GM21360 (cell line): Measurements from ENCODE around the gene EPS8L2.

ENCODE experiments used
- ATAC-seq: cut with Tn5 transposase; IDR thresholded peaks from one replicate; pipeline ENCODE4 v1.9.1; 2021; ENCODE audit warnings: mild to moderate bottlenecking, moderate library complexity; ENCODE audit not compliant: unreplicated experiment

Gene EPS8L2

GRCh38 chr11:705646-706438 is at the start of gene EPS8L2:
EPS8L2 (plus strand) TSS chr11:706231; CDS start chr11:709408, 3,177 bp downstream.
- no peak for ATAC-seq

- no peak for ATAC-seq
Measured at GRCh38 chr11:656426-656825, 49.6 kb upstream of the EPS8L2 start.

DNA sequence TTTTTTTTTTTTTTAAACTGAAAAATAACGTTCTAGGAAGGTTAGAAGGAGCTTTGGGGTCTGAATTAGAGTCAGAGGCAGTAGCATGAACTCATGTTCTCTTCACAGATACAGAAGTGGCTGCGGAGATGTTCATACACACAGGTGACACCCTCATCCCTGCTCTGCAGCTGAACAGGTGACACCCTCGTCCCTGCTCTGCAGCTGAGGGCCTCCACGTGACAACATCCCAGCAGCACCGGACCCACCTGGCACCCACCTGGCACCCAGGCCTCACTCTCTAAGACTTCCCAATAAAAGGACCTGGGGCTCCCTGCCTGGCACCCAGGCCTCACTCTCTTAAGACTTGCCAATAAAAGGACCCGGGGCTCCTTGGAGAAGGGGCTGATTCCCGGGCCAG is 49.2 kb upstream of the EPS8L2 start:
- ATAC-seq = no peak

DNA sequence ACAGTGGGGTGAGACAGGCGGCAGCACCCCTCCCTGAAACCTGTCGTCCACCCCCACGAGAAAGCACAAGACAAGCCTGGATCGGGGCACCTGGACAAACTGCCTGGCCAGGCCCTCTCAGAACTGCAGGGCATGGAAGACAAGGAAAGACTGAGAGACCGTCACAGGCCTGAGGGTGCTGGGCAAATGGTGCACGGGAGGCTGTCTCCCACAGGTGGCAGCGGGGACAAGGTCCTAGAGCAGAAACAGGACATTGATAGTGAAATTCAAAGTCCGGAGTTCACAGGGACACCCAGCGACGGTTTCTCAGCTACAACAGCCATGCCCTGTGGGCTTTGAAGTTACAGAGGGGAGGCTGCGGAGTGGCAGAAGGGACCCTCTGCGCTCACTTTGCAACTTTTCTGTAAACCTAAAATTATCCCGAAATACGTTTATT is 48.3 kb upstream of the EPS8L2 start:
- no peak for ATAC-seq

GRCh38 chr11:659532-660085 is 46.4 kb upstream of the EPS8L2 start:
- ATAC-seq = no peak

- ATAC-seq = no peak
Measured at GRCh38 chr11:660281-660680, 45.8 kb upstream of the EPS8L2 start.

GRCh38 chr11:660681-661444 is 45.2 kb upstream of the EPS8L2 start:
- no peak for ATAC-seq

DNA sequence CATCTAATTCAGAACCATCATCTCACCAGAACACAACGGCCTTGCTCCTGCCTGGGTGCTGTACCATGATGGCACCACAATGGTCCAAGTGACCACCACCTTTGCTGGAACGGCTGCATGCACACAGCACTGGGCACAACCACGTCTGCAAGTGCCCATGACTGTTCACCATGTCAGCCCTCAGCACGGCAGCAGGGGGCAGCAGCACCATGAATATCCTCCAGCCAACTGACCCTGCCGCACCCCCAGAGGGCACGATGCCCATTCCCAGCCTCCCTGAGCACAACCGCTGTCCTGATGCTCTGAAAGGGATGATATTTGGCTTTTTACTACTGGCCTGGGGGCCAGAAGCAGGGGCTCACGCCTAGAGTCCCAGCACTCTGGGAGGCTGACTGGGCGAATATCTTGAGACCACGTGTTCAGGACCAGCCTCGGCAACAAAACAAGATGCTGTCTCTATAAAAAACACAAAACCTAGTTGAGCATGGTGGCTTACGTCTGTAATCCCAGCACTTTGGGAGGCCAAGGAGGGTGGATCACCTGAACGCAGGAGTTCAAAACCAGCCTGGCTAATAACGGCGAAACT is 43.2 kb upstream of the EPS8L2 start:
- ATAC-seq = no peak

DNA sequence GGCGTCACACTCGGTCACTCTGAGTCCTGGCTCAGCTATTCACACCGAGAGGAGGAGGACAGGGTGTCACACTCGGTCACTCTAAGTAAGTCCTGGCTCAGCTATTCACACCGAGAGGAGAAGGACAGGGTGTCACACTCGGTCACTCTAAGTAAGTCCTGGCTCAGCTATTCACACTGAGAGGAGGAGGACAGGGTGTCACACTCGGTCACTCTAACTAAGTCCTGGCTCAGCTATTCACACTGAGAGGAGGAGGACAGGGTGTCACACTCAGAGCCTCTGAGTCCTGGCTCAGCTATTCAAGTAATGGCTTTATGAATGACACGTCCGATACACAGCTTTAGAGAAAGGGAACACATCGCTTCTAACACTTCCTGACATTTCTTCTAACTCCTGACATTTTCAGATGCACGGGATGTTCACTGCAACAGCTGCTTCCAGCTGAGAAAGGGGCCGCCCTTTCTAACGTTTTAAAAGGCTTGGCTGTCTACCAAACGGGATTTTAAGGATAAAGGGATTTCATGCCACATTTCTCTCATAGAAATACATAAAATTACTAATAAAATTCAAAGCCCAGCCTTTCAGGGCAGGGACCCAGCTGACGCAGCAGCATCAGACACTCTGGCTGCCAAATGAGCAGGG is 40.8 kb upstream of the EPS8L2 start:
- no peak for ATAC-seq

GRCh38 chr11:665704-666281 is 40.2 kb upstream of the EPS8L2 start:
- no peak for ATAC-seq

GRCh38 chr11:673866-674265 is 32.2 kb upstream of the EPS8L2 start:
- no peak for ATAC-seq

- ATAC-seq = no peak
Measured at GRCh38 chr11:674406-674805, 31.6 kb upstream of the EPS8L2 start.

DNA sequence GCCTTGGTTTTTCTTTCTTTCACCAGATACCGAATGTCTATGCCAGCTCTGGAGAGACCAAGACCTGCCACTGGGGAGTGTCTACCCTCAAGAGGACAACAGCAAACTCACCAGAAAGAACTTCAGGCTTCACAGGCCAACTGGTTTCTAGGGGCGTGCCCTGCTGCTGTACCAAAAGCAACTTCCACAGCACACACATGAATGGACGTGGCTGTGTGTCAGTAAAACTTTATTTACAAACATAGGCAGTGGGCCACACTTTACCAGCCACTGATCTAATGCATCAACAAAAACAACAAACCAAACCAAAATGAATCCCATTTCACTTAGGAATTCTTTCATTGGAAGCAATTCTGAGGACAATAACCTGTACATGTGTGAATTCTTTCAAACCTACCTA is 27.7 kb upstream of the EPS8L2 start:
- no peak for ATAC-seq

DNA sequence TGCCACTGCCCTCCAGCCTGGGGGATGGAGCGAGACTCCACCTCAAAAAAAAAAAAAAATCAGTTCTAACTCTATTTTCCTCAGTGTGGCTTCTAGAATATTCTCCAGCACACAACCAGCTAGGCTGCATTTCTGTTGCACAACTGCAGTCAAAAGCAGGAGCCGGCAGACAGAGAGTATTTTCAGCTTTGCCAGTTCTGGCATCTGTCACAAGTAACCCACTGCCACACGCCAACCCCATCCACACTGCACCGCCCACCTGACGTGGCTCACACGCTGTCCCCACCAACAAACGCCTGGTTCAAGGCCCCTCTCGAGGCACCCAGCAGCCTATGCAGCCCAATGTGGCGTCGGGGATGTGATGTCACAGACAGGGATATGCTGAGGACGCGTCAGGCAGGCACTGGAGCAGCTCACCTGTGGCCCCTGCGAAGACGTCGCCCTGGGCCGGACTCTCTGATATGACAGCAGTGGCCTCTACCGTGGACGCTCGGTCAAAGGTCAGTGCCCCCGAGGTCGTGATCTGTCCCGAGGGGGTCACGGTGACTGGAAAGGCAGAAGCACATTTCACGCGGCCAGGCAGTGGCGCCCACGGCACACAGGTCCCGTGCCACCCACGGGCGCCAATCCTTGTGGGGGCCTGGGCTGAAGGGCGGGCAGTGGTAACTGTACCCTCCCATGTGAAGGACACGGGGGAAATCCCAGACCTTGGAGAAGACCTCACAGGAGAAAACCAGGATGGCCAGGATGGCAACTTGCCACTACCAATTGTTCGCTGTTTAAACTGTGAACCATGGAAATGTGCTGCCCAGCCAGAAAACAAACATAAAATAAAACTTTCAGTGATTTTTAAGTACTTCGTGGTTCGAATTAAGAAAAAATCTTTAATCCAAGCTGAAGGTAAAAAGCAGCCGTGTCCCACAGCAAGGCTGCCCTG is 26.5 kb upstream of the EPS8L2 start:
- ATAC-seq = no peak

DNA sequence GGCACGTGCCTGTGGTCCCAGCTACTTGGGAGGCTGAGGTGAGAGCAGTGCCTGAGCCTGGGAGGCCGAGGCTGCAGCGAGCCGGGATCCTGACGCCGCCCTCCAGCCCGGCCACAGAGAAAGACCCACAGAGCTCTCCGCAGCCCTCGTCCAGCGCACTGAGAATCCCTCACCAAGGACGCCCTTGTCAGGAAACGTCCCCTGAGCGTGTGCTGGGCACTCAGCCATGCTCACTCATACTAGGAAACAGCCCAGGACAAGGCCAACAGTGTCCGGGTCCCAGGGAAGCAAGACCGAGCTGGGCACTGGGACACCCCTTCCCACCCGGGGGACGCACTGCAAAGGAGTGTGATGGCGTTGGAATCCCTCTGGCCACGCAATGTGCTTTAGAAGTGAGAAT is 25.6 kb upstream of the EPS8L2 start:
- ATAC-seq = no peak

- no peak for ATAC-seq
Measured at GRCh38 chr11:680970-681369, 25.1 kb upstream of the EPS8L2 start.

GRCh38 chr11:686451-687243 is 19.4 kb upstream of the EPS8L2 start:
- ATAC-seq = no peak

- no peak for ATAC-seq
Measured at GRCh38 chr11:687751-688150, 18.3 kb upstream of the EPS8L2 start.

GRCh38 chr11:688681-689080 is 17.4 kb upstream of the EPS8L2 start:
- ATAC-seq = no peak
